Parathyroid adenoma (tissue), 2 donors: Measurements from ENCODE around the gene GMEB2.
"Not testable (repeated sequence)": the region's sequence is repeated elsewhere in the genome, so short reads cannot be mapped to it uniquely, and the experiment has no call there.

ENCODE experiments used
- H2AFZ ChIP-seq: fragments of 300-600 bp; sonication (generic); one replicate; pipeline ENCODE4 v1.7.0; 2017; ENCODE audit warnings: antibody characterized with exemption, mild to moderate bottlenecking
- H3K27ac ChIP-seq: fragments of 300-600 bp; sonication (generic); one replicate; pipeline ENCODE4 v1.7.0; 2017
- H3K27me3 ChIP-seq: fragments of 300-600 bp; sonication (generic); one replicate; pipeline ENCODE4 v1.7.0; 2017; ENCODE audit warnings: low read length; ENCODE audit not compliant: control insufficient read depth, insufficient read depth
- H3K36me3 ChIP-seq: fragments of 300-600 bp; sonication (generic); one replicate; pipeline ENCODE4 v1.7.0; 2017; ENCODE audit warnings: low read length; ENCODE audit not compliant: control insufficient read depth, insufficient read depth
- H3K4me1 ChIP-seq: fragments of 300-600 bp; sonication (generic); one replicate; pipeline ENCODE4 v1.7.0; 2017; ENCODE audit warnings: control low read depth
- H3K4me2 ChIP-seq: fragments of 300-600 bp; sonication (generic); one replicate; pipeline ENCODE4 v1.7.0; 2017; ENCODE audit warnings: low read length
- H3K4me3 ChIP-seq: fragments of 300-600 bp; sonication (generic); one replicate; pipeline ENCODE4 v1.7.0; 2017; ENCODE audit warnings: low read depth, low read length
- H3K79me2 ChIP-seq: fragments of 300-600 bp; sonication (generic); one replicate; pipeline ENCODE4 v1.7.0; 2017; ENCODE audit warnings: control low read depth
- H3K9ac ChIP-seq: fragments of 300-600 bp; sonication (generic); one replicate; pipeline ENCODE4 v1.7.0; 2017; ENCODE audit warnings: mild to moderate bottlenecking
- H3K9me3 ChIP-seq: fragments of 300-600 bp; sonication (generic); one replicate; pipeline ENCODE4 v1.7.0; 2017; ENCODE audit warnings: low read length; ENCODE audit not compliant: control insufficient read depth
- TF ChIP-seq, protein P1 (sequence below): fragments of 300-600 bp; sonication (generic); IDR thresholded peaks from one replicate; pipeline ENCODE4 v1.7.0; 2017; ENCODE audit warnings: antibody characterized with exemption, mild to moderate bottlenecking
- donor health status: primary hyperparathyroidism.

GMEB2 gene

DNA sequence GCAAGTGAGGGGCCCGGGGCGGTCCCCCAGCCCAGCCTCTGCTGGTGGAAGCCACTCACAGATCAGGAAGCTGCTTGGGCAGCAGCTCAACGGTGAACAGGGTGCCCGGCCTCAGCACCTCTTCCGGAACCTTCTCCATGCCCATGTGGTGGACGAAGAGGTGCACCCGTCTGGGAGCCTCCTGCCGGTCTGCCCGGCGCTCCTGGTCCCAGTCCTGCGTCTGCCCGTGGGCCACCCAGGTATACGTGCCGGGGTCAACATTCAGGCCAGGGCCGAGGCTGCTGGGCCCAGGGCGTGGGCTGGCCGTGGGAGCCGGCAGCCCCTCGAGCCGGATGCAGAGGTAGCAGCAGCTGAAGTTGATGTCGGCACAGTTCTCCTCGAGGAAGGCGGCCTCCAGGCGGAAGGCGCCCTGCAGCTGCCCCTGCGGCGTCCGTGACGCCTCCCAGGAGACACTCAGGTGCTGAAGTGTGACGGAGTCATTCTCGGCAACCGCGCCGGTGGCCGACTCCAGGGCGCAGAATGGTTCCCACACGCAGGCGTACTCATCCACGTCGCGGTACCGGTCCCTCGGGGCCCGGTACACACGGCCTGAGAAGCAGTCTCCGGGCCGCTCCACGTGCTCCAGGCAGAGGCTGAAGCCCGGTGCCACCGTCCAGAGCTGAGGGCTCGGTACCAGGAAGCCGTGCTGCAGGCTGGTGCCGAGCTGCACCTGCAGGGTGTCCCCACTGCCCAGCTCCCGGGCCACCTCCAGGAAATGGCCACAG lies 64.3 kb downstream of the GMEB2 start:
- H2AFZ ChIP-seq, result no peak overlapping the region
- no peaks in the 10 kb centered on the region for H3K36me3 ChIP-seq
- H3K4me1 ChIP-seq, result no peaks in the 10 kb centered on the region
- H3K27ac ChIP-seq, result no peak overlapping the region
- no peaks in the 10 kb centered on the region for H3K9me3 ChIP-seq
- TF ChIP-seq, protein P1, sequence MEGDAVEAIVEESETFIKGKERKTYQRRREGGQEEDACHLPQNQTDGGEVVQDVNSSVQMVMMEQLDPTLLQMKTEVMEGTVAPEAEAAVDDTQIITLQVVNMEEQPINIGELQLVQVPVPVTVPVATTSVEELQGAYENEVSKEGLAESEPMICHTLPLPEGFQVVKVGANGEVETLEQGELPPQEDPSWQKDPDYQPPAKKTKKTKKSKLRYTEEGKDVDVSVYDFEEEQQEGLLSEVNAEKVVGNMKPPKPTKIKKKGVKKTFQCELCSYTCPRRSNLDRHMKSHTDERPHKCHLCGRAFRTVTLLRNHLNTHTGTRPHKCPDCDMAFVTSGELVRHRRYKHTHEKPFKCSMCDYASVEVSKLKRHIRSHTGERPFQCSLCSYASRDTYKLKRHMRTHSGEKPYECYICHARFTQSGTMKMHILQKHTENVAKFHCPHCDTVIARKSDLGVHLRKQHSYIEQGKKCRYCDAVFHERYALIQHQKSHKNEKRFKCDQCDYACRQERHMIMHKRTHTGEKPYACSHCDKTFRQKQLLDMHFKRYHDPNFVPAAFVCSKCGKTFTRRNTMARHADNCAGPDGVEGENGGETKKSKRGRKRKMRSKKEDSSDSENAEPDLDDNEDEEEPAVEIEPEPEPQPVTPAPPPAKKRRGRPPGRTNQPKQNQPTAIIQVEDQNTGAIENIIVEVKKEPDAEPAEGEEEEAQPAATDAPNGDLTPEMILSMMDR, result no peak
- no peak overlapping the region for H3K9ac ChIP-seq
- no peaks in the 10 kb centered on the region for H3K27me3 ChIP-seq
- H3K79me2 ChIP-seq, result no peaks in the 10 kb centered on the region
- H3K4me2 ChIP-seq, result no peak overlapping the region
- H3K4me3 ChIP-seq, result no peak overlapping the region

DNA sequence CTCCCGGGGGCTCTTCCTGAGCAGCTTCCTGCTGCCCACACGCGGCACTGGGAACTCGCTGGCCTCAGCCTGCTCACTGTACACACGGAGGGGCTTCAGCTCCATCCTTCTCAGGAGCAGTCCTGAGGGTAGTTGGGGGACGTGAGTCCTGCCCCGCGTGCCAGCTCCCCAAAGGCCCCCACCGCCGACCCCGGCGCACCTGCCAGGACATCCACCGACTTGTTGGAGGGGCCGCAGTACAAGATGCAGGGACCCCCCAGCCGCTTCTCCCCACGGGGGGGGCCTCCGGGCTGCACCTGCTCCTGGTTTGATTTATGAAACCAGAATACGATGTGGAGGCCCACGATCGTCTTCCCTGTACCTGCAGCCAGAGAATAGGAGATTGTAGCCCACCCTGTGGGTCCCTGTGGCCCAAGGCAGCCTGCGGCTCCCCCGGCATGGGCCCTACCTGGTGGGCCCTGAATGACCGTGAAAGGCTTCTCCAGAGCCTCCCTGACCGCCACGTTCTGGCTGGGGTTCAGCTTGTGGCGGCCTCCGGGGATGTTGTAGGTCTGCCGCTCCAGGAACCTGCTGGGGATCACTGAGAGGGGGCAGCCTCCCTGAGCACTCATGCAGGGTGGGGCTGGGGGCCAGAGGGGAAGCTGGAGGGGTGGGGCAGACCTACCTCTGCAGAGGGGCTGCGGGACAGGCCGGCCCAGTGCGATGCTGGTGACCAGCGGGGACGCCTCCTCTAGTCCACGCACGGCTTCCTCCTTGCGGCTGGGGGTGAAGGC lies 65.1 kb downstream of the GMEB2 start:
- no peak overlapping the region for H3K4me2 ChIP-seq
- H3K4me1 ChIP-seq, result no peaks in the 10 kb centered on the region
- H3K9me3 ChIP-seq, result no peaks in the 10 kb centered on the region
- H3K9ac ChIP-seq, result no peak overlapping the region
- no peak overlapping the region for H3K27ac ChIP-seq
- H3K4me3 ChIP-seq, result no peak overlapping the region
- H2AFZ ChIP-seq, result no peak overlapping the region
- H3K79me2 ChIP-seq, result no peaks in the 10 kb centered on the region
- TF ChIP-seq, protein P1, result no peak
- H3K36me3 ChIP-seq, result no peaks in the 10 kb centered on the region
- no peaks in the 10 kb centered on the region for H3K27me3 ChIP-seq

DNA sequence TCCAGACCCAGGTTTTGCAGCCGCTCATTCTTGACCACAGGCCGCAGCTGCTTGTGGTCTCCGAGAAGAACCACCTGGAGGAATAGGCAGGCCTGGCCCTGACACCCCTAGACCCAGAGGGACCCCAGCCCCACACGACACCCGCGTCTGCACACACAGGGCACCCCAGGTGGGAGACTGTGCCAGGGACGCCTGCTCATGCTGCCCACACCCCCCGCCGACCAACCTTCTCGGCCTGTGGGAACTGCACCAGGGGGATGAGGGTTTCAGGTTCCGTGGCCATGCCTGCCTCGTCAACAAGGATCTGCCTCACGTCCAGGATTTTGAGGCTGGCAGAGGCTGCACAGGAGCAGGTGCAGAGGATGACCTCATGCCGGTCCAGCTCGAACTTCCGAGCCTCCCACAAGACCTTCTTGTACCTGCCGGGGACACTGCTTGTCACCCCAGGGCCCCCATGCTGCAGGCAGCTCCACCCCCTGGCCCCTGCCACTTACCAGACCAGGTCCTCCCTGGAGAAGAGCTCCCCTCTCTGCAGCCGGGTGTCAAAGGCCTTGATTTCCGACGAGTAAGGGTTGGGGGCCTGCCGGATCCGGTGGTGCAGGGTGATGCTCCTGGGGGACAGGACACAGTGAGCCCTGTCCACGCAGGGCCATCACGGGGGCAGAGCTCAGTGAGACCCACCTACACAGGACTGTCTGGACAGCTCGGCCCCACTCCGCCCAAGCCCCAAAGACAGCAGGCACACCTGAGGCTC lies 65.9 kb downstream of the GMEB2 start:
- H2AFZ ChIP-seq, result no peak overlapping the region
- no peaks in the 10 kb centered on the region for H3K4me1 ChIP-seq
- H3K27ac ChIP-seq, result no peak overlapping the region
- no peak overlapping the region for H3K4me2 ChIP-seq
- H3K9me3 ChIP-seq, result no peaks in the 10 kb centered on the region
- no peaks in the 10 kb centered on the region for H3K36me3 ChIP-seq
- no peaks in the 10 kb centered on the region for H3K27me3 ChIP-seq
- H3K4me3 ChIP-seq, result no peak overlapping the region
- no peaks in the 10 kb centered on the region for H3K79me2 ChIP-seq
- TF ChIP-seq, protein P1, result no peak
- no peak overlapping the region for H3K9ac ChIP-seq

DNA sequence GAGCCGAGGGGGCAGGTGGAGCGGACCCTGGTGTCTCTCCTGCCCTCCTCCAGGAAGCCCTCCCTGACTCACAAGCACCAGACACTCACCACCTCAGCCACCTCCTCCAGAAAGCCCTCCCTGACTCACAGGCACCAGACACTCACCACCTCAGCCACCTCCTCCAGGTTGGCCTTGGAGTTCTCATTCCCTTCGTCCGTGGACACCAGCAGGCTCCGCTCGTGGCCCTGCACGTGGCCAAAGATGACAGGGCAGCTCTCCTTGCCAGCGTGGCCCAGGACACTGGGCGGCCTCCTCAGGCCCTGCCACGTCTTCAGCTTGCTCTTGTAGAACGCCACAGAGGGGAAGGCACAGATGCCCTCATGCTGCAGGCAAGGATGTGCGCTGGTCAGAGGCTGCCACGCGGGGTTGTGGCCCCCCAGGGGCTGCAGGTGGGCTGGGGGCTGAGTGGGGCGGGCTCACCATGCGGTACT lies 66.5 kb downstream of the GMEB2 start:
- TF ChIP-seq, protein P1, result no peak
- Histone ChIP-seq H3K36me3 (no peaks in the 10 kb centered on the region), H3K4me2 (no peak overlapping the region), H3K9me3 (no peaks in the 10 kb centered on the region), H2AFZ (no peak overlapping the region), H3K9ac (no peak overlapping the region), H3K79me2 (no peaks in the 10 kb centered on the region), H3K27me3 (no peaks in the 10 kb centered on the region), H3K4me1 (no peaks in the 10 kb centered on the region), H3K4me3 (no peak overlapping the region), H3K27ac (no peak overlapping the region)

DNA sequence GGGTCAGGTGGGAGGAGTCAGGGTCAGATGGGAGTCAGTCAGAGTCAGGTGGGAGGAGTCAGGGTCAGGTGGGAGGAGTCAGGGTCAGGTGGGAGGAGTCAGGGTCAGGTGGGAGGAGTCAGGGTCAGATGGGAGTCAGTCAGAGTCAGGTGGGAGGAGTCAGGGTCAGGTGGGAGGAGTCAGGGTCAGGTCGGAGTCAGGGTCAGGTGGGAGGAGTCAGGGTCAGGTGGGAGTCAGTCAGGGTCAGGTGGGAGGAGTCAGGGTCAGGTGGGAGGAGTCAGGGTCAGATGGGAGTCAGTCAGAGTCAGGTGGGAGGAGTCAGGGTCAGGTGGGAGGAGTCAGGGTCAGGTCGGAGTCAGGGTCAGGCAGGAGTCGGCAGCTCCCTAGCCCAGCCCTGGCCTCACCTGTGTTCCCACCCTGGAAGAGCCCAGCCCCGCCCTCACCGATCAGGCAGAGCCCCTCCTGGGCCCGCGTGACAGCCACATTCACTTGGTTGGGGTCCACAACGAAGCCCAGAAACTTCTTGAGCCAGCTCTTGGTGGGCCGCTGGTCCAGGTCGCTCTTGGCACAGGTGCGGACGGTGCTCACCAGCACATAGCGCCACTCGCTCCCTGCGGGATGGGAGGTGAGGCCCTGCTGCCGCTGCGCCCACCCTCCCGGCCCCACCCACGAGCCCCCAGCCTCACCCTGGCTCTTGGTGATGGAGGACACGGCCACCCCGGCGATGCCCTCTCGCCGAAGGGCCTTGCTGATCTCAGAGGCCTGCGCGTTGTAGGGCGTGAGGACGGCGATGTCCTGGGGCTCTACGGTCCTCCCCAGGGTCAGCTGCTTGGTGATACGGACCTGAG lies 67.2 kb downstream of the GMEB2 start:
- H3K27ac ChIP-seq, H3K4me2 ChIP-seq, H3K4me3 ChIP-seq, H3K4me1 ChIP-seq, H2AFZ ChIP-seq, H3K36me3 ChIP-seq, H3K9ac ChIP-seq, H3K27me3 ChIP-seq, H3K79me2 ChIP-seq, H3K9me3 ChIP-seq: not testable (repeated sequence)
